ENCODE results near the gene SPEM3. TPM values are rescaled to one million over a fixed set of nuclear protein-coding genes. Genes with fewer than 3 reads are reported as not detected.
A peak's percentile ranks its signal among the peaks of the same experiment; 100 is the strongest.

The SPEM3 gene
- total RNA-seq = not detected in 2 replicates
- long read RNA-seq = 0 reads

- Mint-ChIP-seq H3K27ac (ENCODE audit: unreplicated experiment) (no peak within 1 kb of the TSS), H3K36me3 (ENCODE audit: low read depth) (no peaks in the 10 kb centered on the region)
Measured at GRCh38 chr17:7428557-7428956, at the start of gene SPEM3. Gene SPEM3, plus strand, starts transcription at chr17:7428857. Its CDS starts 46 bp downstream, at chr17:7428903.

GRCh38 chr17:7379134-7379533 lies 49.5 kb upstream of the SPEM3 start:
- no peak for TF ChIP-seq CTCF (conservative IDR thresholded peaks at IDR 0.05)
- peaks cover 5% of the 10 kb centered on the region for H3K36me3 Mint-ChIP-seq (ENCODE audit: low read depth)
- H3K27ac Mint-ChIP-seq (ENCODE audit: unreplicated experiment) = no peak overlapping the region
- H3K4me3 Mint-ChIP-seq = no peak overlapping the region
- peaks cover 69% of the 10 kb centered on the region for H3K27me3 Mint-ChIP-seq (ENCODE audit: low read depth)
- peaks cover 11% of the 10 kb centered on the region for H3K4me1 Mint-ChIP-seq
- peaks cover 6% of the 10 kb centered on the region for H3K9me3 Mint-ChIP-seq
- DNase-seq (ENCODE audit: low read depth, low spot score) = no peak

More at GRCh38 chr17:7428557-7428956, at the start of gene SPEM3:
- peaks cover 7% of the 10 kb centered on the region for H3K9me3 Mint-ChIP-seq
- no peak for DNase-seq (ENCODE audit: low read depth, low spot score)
- peaks cover 5% of the 10 kb centered on the region for H3K4me1 Mint-ChIP-seq
- H3K4me3 Mint-ChIP-seq = no peak within 1 kb of the TSS
- TF ChIP-seq CTCF (conservative IDR thresholded peaks at IDR 0.05) = no peak
- H3K27me3 Mint-ChIP-seq (ENCODE audit: low read depth) = no peaks in the 10 kb centered on the region

DNA sequence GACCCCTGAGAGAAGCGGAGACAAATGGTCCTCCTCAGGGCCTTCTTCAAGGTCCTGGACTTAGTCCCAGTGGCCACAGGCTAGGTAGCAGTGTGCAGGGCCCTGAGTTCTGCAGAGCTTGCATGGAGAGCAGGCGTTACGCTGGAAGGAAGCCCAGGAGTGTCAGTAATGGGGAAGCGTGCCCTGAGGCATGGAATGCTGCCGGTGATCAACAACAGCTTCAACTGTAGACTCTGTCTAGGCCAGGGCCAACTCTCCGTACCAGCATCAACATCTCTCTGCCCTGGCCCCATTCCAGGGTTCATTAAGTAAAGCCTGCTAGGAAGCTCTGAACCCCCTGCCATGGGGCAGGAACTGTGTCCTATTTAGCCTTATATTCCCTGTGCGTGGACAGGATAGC lies 48.3 kb upstream of the SPEM3 start:
- DNase-seq (ENCODE audit: low read depth, low spot score) = no peak
- H3K36me3 Mint-ChIP-seq (ENCODE audit: low read depth) = peaks cover 5% of the 10 kb centered on the region
- no peak for TF ChIP-seq CTCF (conservative IDR thresholded peaks at IDR 0.05)
- peaks cover 11% of the 10 kb centered on the region for H3K4me1 Mint-ChIP-seq
- H3K9me3 Mint-ChIP-seq = peaks cover 6% of the 10 kb centered on the region
- H3K4me3 Mint-ChIP-seq = peak overlapping the region; percentile 73
- H3K27ac Mint-ChIP-seq (ENCODE audit: unreplicated experiment) = no peak overlapping the region
- peaks cover 76% of the 10 kb centered on the region for H3K27me3 Mint-ChIP-seq (ENCODE audit: low read depth)

- H3K9me3 Mint-ChIP-seq = peaks cover 6% of the 10 kb centered on the region
- no peak for DNase-seq (ENCODE audit: low read depth, low spot score)
Measured at GRCh38 chr17:7380855-7381683, 47.6 kb upstream of the SPEM3 start, which contains the start of gene TNK1. Gene TNK1, plus strand, starts transcription at chr17:7381089. Its CDS starts 1,838 bp downstream, at chr17:7382927.

GRCh38 chr17:7382901-7383300 lies 45.8 kb upstream of the SPEM3 start:
- no peak for TF ChIP-seq CTCF (conservative IDR thresholded peaks at IDR 0.05)
- Mint-ChIP-seq H3K27me3 (ENCODE audit: low read depth) (peaks cover 66% of the 10 kb centered on the region), H3K4me3 (peak overlapping the region; percentile 41), H3K36me3 (ENCODE audit: low read depth) (peaks cover 5% of the 10 kb centered on the region), H3K27ac (ENCODE audit: unreplicated experiment) (no peak overlapping the region), H3K9me3 (peaks cover 6% of the 10 kb centered on the region), H3K4me1 (peaks cover 11% of the 10 kb centered on the region)
- DNase-seq (ENCODE audit: low read depth, low spot score) = no peak

More at GRCh38 chr17:7380855-7381683, 47.6 kb upstream of the SPEM3 start, which contains the start of gene TNK1:
- TF ChIP-seq CTCF (conservative IDR thresholded peaks at IDR 0.05) = no peak
- H3K4me1 Mint-ChIP-seq = peaks cover 11% of the 10 kb centered on the region
- peak within 1 kb of the TSS; percentile 73 for H3K4me3 Mint-ChIP-seq
- peaks cover 78% of the 10 kb centered on the region for H3K27me3 Mint-ChIP-seq (ENCODE audit: low read depth)
- H3K36me3 Mint-ChIP-seq (ENCODE audit: low read depth) = peaks cover 5% of the 10 kb centered on the region
- no peak within 1 kb of the TSS for H3K27ac Mint-ChIP-seq (ENCODE audit: unreplicated experiment)

Measured in neural crest cell (in vitro differentiated cells).